ENCODE measurements around the gene LZTR1. TPM values are rescaled to one million over a fixed set of nuclear protein-coding genes. Genes with fewer than 3 reads are reported as not detected.

The LZTR1 gene
- total and polyA plus RNA-seq, 4 donors = 7.9 to 32.5 (median 13.2) TPM

- no peak for TF ChIP-seq FOXA1 (IDR thresholded peaks at IDR 0.05)
- H3K4me3 ChIP-seq (ENCODE audit: low read depth in 1 of 3, low read length in 3 of 3) = no peak overlapping the region
- DNase-seq (ENCODE audit: low spot score) = no peak
- peaks cover 0 to 13% (median 6%) of the 10 kb centered on the region in 4 donors for H3K36me3 ChIP-seq (ENCODE audit: control insufficient read depth in 4 of 4, insufficient read depth in 3 of 4, low read depth in 1 of 4, low read length in 3 of 4)
- no peaks in the 10 kb centered on the region for H3K9me3 ChIP-seq (ENCODE audit: control insufficient read depth in 4 of 4, low read length in 3 of 4)
- no peak overlapping the region for H3K27ac ChIP-seq (ENCODE audit: low read depth in 1 of 2, low read length in 2 of 2)
- peaks cover 18 to 73% (median 54%) of the 10 kb centered on the region in 4 donors for H3K4me1 ChIP-seq (ENCODE audit: control insufficient read depth in 4 of 4, insufficient read depth in 4 of 4, low read length in 3 of 4)
- WGBS = 92% methylated on average over 5 of the region's 5 CpGs
- no peak overlapping the region for H3K9ac ChIP-seq (ENCODE audit: low read depth in 1 of 2, low read length in 2 of 2)
- no peaks in the 10 kb centered on the region for H3K27me3 ChIP-seq (ENCODE audit: control insufficient read depth in 4 of 4, insufficient read depth in 4 of 4, low read length in 3 of 4)
These were observed 33.1 kb upstream of the LZTR1 start for GRCh38 chr22:20948989-20949388.

- no peaks in the 10 kb centered on the region for H3K27me3 ChIP-seq (ENCODE audit: control insufficient read depth in 4 of 4, insufficient read depth in 4 of 4, low read length in 3 of 4)
- 84% methylated on average over 13 of the region's 13 CpGs for WGBS
- TF ChIP-seq, protein P1, sequence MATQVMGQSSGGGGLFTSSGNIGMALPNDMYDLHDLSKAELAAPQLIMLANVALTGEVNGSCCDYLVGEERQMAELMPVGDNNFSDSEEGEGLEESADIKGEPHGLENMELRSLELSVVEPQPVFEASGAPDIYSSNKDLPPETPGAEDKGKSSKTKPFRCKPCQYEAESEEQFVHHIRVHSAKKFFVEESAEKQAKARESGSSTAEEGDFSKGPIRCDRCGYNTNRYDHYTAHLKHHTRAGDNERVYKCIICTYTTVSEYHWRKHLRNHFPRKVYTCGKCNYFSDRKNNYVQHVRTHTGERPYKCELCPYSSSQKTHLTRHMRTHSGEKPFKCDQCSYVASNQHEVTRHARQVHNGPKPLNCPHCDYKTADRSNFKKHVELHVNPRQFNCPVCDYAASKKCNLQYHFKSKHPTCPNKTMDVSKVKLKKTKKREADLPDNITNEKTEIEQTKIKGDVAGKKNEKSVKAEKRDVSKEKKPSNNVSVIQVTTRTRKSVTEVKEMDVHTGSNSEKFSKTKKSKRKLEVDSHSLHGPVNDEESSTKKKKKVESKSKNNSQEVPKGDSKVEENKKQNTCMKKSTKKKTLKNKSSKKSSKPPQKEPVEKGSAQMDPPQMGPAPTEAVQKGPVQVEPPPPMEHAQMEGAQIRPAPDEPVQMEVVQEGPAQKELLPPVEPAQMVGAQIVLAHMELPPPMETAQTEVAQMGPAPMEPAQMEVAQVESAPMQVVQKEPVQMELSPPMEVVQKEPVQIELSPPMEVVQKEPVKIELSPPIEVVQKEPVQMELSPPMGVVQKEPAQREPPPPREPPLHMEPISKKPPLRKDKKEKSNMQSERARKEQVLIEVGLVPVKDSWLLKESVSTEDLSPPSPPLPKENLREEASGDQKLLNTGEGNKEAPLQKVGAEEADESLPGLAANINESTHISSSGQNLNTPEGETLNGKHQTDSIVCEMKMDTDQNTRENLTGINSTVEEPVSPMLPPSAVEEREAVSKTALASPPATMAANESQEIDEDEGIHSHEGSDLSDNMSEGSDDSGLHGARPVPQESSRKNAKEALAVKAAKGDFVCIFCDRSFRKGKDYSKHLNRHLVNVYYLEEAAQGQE (IDR thresholded peaks at IDR 0.05) = no peak
- TF ChIP-seq RXRA (IDR thresholded peaks at IDR 0.05) (no peak), MAX (IDR thresholded peaks at IDR 0.05) (no peak), SP1 (IDR thresholded peaks at IDR 0.05) (no peak), HNF4G (IDR thresholded peaks at IDR 0.05) (no peak), CTCF (IDR thresholded peaks at IDR 0.05; ENCODE audit: low read depth, low read length, missing input control) (no peak), EGR1 (IDR thresholded peaks at IDR 0.05; ENCODE audit: low read depth in 2 of 2) (no peak), YY1 (IDR thresholded peaks at IDR 0.05) (no peak), HNF4A (conservative IDR thresholded peaks at IDR 0.05) (no peak), JUND (IDR thresholded peaks at IDR 0.05) (no peak), TAF1 (conservative IDR thresholded peaks at IDR 0.05) (no peak), FOXA2 (IDR thresholded peaks at IDR 0.05) (no peak), NR2F2 (IDR thresholded peaks at IDR 0.05) (no peak)
- TF ChIP-seq, protein P2, sequence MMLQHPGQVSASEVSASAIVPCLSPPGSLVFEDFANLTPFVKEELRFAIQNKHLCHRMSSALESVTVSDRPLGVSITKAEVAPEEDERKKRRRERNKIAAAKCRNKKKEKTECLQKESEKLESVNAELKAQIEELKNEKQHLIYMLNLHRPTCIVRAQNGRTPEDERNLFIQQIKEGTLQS (IDR thresholded peaks at IDR 0.05) = no peak
- H3K9me3 ChIP-seq (ENCODE audit: control insufficient read depth in 4 of 4, low read length in 3 of 4) = no peaks in the 10 kb centered on the region
- peaks cover 24 to 79% (median 59%) of the 10 kb centered on the region in 4 donors for H3K4me1 ChIP-seq (ENCODE audit: control insufficient read depth in 4 of 4, insufficient read depth in 4 of 4, low read length in 3 of 4)
- H3K36me3 ChIP-seq (ENCODE audit: control insufficient read depth in 4 of 4, insufficient read depth in 3 of 4, low read depth in 1 of 4, low read length in 3 of 4) = peaks cover 0 to 13% (median 6%) of the 10 kb centered on the region in 4 donors
- no peak overlapping the region for H3K9ac ChIP-seq (ENCODE audit: low read depth in 1 of 2, low read length in 2 of 2)
- no peak overlapping the region for H3K27ac ChIP-seq (ENCODE audit: low read depth in 1 of 2, low read length in 2 of 2)
- no peak overlapping the region for H3K4me3 ChIP-seq (ENCODE audit: low read depth in 1 of 3, low read length in 3 of 3)
- no peak for DNase-seq (ENCODE audit: low spot score)
These were observed 32.4 kb upstream of the LZTR1 start for GRCh38 chr22:20949698-20950183.

Measured in liver (tissue), 9 donors.